GM21528 (cell line): ENCODE data around the gene MAP3K21.

Experiments
- ATAC-seq: cut with Tn5 transposase; IDR thresholded peaks from one replicate; pipeline ENCODE4 v1.9.1; 2021; ENCODE audit warnings: mild to moderate bottlenecking, moderate library complexity; ENCODE audit not compliant: unreplicated experiment, low FRiP score

MAP3K21 gene

DNA sequence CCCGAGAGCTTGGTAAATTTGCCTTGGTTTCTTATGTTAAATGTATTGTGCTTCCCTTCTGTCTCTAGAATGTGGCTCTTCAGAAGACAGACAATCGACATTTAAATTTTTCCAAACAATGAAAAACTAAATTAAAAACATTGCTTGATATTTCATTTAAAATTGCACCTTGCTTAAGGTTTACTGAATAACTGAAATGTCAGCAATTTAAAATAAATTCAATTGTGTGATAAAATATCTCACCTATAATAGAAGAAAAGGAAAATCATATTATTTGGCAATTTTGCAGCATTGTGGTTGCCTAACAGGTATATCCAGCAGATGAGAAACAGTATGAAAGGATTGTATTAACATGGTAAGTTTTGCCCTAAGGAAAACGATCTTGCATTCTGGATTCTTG, 56.5 kb downstream of the MAP3K21 start:
- ATAC-seq, result no peak

DNA sequence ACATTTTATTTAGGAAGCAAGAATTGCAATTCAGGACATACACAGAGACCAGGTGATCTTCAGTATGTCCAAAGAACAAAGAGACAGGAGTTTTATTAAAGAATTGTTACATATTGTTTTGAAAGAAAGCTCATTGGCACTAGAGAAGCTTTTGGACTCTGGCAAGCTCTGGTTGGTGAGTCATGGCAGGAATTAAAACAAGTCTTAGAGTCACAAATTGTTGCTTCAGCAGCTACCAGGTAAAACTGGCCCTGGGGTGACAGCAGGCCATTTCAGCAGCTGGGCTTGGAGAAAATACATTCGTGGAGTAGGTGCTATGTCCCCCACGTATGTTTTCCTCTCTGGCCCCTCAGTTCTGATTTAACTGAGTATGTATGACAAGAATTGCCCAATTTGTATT, 58.8 kb downstream of the MAP3K21 start:
- ATAC-seq, result no peak

- no peak for ATAC-seq
Observed at GRCh38 chr1:233387585-233387984, 60.1 kb downstream of the MAP3K21 start.

DNA sequence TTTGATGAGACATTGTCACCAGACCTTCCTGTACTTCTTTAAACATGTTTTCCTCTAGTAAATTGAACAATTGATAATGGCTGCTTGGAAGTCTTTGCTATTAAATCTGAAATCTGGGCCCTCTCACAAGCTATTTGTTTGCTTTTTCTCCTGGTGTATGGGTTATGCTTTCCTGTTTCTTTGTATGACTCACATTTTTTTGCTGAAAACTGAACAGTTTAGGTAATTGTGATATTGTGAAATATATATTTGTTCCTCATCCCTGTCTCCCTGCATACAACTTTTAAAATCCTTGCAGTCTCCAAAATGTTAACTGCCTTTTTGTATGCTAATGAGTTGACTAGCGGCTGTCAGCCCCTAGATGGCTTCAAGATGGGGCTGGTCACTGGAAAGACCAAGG, 61.6 kb downstream of the MAP3K21 start:
- ATAC-seq, result no peak

DNA sequence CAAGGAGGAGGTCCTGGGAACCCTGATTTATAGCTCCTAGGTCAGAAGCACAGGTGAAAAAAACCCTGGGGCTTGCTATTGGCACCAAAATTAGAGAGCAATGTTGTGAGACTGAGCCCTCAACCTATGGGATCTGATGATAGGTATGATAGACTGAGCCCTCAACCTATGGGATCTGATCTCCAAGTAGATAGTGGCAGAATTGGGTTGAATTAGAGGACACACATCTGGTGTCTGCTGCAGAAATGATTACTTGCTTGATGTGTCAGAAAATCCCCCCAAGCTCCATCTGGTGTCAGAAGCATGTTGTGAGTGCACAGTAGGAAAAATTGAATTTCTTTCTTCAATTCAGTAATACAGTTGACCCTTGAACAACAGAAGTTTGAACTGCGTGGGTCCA, 62.4 kb downstream of the MAP3K21 start:
- ATAC-seq, result no peak

GRCh38 chr1:233390842-233391737, 63.6 kb downstream of the MAP3K21 start:
- ATAC-seq, result no peak

GRCh38 chr1:233393084-233393840, 65.7 kb downstream of the MAP3K21 start:
- no peak for ATAC-seq

DNA sequence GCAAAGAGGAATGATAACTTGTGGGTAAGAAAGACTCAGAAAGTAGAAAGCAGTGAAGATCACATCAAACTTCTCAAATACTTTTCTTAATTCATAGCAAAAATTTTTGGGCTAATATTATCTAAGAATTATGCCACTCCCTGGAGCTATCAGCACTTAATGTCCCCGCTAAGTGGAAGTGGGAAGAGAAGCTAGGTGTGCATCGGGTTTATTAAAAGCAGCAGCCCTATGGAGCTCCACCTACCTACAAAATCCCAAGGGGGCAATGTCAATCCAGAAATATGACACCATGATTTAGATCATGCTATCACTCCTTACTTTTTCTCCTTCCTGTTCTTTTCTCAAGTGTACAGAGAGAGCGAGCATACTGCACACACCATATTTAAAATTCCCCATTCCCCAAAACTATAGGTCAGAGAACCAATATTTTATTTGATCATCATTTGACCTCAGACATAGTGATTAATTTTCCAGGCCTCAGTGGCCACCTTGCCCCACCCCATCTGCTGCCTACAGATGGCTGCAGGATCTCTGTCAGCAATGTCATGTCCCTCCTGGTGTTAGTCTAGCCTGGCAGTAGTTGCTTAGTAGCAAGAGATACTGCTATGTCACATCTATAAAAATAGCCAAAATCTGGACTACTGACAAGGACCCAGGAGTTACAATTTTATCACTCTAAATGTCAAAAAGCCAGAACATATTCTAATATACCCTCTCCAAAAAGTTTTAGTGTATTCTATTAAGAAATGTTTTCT, 66.6 kb downstream of the MAP3K21 start:
- ATAC-seq, result no peak

DNA sequence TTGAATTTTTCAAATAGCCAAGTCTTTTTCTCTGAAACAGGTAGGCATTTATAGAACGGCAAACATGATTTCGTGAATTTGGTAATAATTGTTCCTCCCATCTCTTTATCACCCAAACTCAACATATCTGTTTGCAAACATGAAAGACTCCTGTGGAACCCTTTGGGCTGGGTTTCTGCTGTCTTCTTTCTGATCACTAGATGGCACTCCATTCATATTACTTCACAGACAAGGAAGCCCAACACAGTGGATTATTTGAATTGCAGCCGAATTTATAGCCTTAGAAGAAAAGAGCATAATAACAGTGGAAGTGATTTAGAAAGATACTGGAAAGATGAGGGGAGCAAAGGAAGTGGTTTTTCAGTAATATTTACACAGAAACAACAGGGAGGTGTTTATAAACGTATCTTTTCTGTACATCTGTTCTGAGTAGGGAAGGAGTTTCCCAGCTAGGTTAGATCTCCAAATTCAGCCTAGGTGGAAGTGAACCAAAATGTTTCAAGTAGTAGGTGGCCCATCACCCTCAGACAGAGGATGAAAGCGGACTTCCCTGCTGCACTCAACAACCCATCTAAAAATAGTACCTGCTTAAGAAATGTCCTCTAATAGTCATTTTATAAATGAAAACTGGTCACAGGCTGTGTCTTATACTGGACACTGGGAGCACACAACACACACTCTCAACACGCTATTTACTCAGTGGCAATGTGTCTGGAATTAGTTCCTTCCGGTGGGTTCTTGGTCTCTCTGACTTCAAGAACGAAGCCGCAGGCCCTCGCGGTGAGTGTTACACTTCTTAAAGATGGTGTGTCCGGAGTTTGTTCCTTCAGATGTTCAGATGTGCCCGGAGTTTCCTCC, 67.6 kb downstream of the MAP3K21 start:
- ATAC-seq, result peak; percentile 81

- ATAC-seq, result no peak
Observed at GRCh38 chr1:233395863-233396646, 68.5 kb downstream of the MAP3K21 start.

DNA sequence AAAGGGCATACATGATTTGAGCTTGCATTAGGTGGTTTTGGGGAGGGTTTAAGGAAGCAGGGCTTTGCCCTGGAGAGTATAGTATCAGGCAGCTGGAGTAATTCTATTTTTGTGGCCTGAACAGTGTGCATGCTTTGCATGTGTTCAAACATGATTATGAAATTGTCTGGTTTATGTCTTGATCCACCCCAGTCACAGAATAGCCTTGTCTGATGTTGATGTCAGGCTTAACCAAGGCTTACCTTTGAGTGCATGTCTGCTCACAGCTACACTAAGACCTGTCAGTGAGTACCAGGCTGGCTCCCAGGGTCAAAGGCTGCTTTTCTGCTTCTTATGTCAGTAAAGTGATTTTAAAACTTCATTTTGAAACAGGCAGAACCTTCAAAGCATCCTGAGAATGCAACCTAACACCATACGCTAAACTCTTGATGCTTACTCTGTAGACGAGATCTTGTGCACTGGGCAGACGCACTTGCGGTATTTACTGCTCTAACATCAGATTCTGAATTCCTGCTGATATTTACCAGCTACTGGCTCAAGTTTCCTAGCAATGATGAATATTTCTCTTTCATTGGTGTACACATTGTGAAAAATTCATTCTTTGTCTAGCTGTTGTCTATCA, 78.9 kb downstream of the MAP3K21 start:
- no peak for ATAC-seq

DNA sequence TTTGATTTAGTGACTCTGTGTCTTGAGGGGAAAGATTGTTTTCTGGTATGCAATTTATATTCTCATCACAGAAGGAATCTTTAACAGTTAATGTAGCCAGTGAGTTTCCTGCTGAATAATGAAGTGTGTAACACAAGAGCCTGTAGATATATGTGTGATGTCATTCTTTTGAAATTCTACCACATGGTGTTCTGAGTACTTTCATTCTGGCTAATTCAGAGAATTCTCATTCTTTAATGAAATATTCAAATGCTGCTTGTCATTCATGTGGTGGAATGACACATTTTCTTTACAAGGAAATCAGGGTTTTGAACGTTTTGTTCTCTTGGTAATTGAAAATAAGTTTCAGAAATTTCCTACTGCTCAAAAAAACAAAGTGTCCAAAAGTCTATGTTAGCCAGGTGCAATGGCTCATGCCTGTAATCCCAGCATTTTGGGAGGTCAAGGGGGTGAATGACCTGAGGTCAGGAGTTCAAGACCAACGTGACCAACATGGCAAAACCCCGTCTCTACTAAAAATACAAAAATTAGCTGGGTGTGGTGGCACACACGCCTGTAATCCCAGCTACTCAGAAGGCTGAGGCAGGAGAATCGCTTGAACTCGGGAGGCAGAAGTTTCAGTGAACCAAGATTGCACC, 79.6 kb downstream of the MAP3K21 start:
- ATAC-seq, result no peak

- ATAC-seq, result no peak
Observed at GRCh38 chr1:233409540-233409939, 82.0 kb downstream of the MAP3K21 start.

DNA sequence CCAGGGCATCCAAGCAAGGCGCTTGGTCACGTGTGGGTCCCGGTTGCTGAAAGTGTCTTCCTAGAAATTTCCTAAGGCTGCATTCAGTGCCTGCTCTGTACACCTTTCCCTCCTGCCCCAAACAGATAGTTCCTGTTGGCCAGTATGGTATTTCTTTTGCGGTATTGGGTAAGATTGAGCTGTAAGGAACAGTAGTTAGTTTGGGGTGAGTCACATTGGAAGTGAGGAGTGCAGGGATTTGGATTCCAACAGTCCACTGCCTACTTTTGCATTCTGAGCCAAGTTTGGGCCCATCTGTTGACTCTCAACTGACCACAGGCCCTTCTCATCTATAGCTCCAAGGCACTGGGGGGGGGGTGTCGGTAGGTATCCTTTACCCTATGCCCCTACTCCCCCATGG, 83.4 kb downstream of the MAP3K21 start:
- no peak for ATAC-seq

GRCh38 chr1:233412812-233413211, 85.3 kb downstream of the MAP3K21 start:
- ATAC-seq, result no peak

DNA sequence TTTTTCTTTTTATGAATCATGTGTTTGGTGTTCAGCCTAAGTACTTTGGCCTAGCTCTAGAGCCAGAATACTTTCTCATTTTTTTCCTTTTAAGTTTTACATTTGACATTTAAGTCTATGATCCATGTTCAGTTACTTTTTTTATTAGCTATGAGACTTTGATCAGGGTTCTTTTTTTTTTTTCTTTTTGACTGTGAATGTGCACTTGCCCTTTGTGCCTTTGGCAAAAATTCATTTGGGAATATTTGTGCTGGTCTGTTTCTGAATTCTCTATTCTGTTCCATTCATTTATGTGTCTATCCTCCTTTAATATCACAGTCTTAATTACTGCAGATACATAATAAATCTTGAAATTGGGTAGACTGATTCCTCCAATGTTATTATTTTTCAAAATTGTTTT, 93.8 kb downstream of the MAP3K21 start:
- ATAC-seq, result no peak

DNA sequence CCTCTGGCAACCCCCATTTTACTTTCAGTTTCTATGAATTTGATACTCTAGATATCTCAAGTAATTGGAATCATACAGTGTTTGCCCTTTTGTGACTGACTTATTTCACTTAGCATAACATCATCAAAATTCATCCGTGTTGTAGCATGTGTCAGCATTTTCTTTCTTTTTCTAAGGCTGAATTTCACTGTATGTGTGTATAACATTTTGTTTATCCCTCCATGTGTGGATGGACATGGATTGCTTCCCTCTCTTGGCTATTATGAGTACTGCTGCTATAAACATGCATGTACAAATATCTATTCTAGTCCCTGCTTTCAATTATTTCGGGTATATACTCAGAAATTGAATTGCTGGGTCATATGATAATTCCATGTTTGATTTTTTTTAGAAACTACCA, 97.3 kb downstream of the MAP3K21 start:
- ATAC-seq, result no peak

- no peak for ATAC-seq
Observed at GRCh38 chr1:233427907-233428306, 100.4 kb downstream of the MAP3K21 start.
